PC-9 (cell line): ENCODE results near the gene ABCD4. TPM values are rescaled to one million over a fixed set of nuclear protein-coding genes. Genes with fewer than 3 reads are reported as not detected.
A peak's percentile ranks its signal among the peaks of the same experiment; 100 is the strongest.
"Not testable (repeated sequence)": the region's sequence is repeated elsewhere in the genome, so short reads cannot be mapped to it uniquely, and the experiment has no call there.

Source experiments
- BruUV-seq: library from RNA; stranded (reverse); fragments of 400-500 nt; replicated peaks from 2 replicates; lab custom pipeline; 2021; lab: Mats Ljungman, UMichigan
- CTCF ChIA-PET: fragments of 300-600 bp; sonication (Branson Sonifier 250); formaldehyde crosslinking; loops from one replicate; lab custom pipeline; 2022; ENCODE audit warnings: antibody characterized with exemption; lab: Charles Lee
- POLR2A ChIA-PET: fragments of 300-600 bp; sonication (Branson Sonifier 250); formaldehyde crosslinking; loops from one replicate; lab custom pipeline; 2022; ENCODE audit warnings: antibody characterized with exemption; ENCODE audit not compliant: unreplicated experiment; lab: Charles Lee
- DNase-seq, 2 experiments: peaks; one replicate each; pipeline versions ENCODE4 v3.0.0 to v3.0.0-alpha.2; 2015 to 2022; ENCODE audit warnings: mixed read lengths in 1 of 2
- H2AFZ ChIP-seq: fragments of 200-600 bp; sonication (generic); 2 replicates; pipeline ENCODE4 v1.8.1; 2017; ENCODE audit warnings: antibody characterized with exemption
- H3F3A ChIP-seq: fragments of 200-600 bp; sonication (generic); 2 replicates; pipeline ENCODE4 v1.8.1; 2017; ENCODE audit warnings: antibody characterized with exemption, mild to moderate bottlenecking, low read depth; ENCODE audit not compliant: insufficient read depth
- H3K27ac ChIP-seq: fragments of 200-600 bp; sonication (generic); 2 replicates; pipeline ENCODE4 v1.6.1; 2016; ENCODE audit warnings: mixed run types
- H3K27me3 ChIP-seq: fragments of 200-600 bp; sonication (generic); 2 replicates; pipeline ENCODE4 v1.6.1; 2016; ENCODE audit warnings: low read depth, mixed run types; ENCODE audit not compliant: insufficient read depth
- H3K36me3 ChIP-seq: fragments of 200-600 bp; sonication (generic); 2 replicates; pipeline ENCODE4 v1.6.1; 2016; ENCODE audit warnings: low read depth, mixed run types
- H3K4me1 ChIP-seq: fragments of 200-600 bp; sonication (generic); replicated peaks from 2 replicates; pipeline ENCODE4 v1.6.1; 2016; ENCODE audit warnings: mixed run types; ENCODE audit not compliant: insufficient read depth
- H3K4me2 ChIP-seq: fragments of 200-600 bp; sonication (generic); 2 replicates; pipeline ENCODE4 v1.6.1; 2017; ENCODE audit warnings: mixed run types
- H3K4me3 ChIP-seq: fragments of 200-600 bp; sonication (generic); 2 replicates; pipeline ENCODE4 v1.6.1; 2016; ENCODE audit warnings: mixed run types
- H3K79me2 ChIP-seq: fragments of 200-600 bp; sonication (generic); 2 replicates; pipeline ENCODE4 v1.6.1; 2017; ENCODE audit warnings: low read depth, mixed run types
- H3K9me2 ChIP-seq: fragments of 200-600 bp; sonication (generic); 2 replicates; pipeline ENCODE4 v1.8.1; 2017; ENCODE audit warnings: mild to moderate bottlenecking; ENCODE audit not compliant: insufficient read depth
- H3K9me3 ChIP-seq: fragments of 200-600 bp; sonication (generic); 2 replicates; pipeline ENCODE4 v1.8.1; 2016; ENCODE audit warnings: low read depth; ENCODE audit not compliant: insufficient read depth
- H4K20me1 ChIP-seq: fragments of 200-600 bp; sonication (generic); 2 replicates; pipeline ENCODE4 v1.8.1; 2017; ENCODE audit not compliant: insufficient read depth
- EZH2 ChIP-seq: fragments of 200-600 bp; sonication (generic); IDR thresholded peaks from 2 replicates; pipeline ENCODE4 v1.8.0; 2017; ENCODE audit warnings: antibody characterized with exemption, low read depth
- intact Hi-C: fragments of 100-400 bp; cut with micrococcal nuclease; formaldehyde crosslinking; loops from one replicate; pipeline ENCODE4 v1.10.0; 2022; ENCODE audit not compliant: unreplicated experiment
- total RNA-seq: library from RNA; stranded (reverse); gene quantifications from 2 replicates; pipeline ENCODE4 v1.2.3, GENCODE V29; 2021
- TF ChIP-seq, protein P1 (sequence below): fragments of 200-600 bp; sonication (generic); conservative IDR thresholded peaks from 2 replicates; pipeline ENCODE4 v1.6.1; 2017; ENCODE audit warnings: mixed run types, antibody characterized with exemption, mild to moderate bottlenecking, moderate library complexity

Gene ABCD4
- total RNA-seq, 1 experiment from 2014 or later, result 150 TPM

DNA sequence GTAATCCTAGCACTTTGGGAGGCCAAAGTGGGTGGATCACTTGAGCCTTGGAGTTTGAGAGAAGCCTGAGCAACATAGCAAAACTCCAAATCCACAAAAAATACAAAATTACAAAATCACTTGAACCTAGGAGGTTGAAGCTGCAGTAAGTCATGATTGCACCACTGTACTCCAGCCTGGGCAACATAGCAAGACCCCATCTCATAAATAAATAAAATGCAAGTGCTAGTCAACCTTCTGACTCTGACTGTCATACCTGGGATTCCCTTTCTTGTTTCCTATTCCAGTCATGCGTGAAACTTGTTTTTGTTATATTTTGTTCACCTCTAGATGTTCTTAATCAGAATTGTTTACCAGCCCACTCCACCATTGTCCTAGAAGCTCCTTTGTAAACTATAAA is 31.4 kb downstream of the ABCD4 start:
- Histone ChIP-seq H3K4me2 (no peak overlapping the region), H3K27ac (no peak overlapping the region), H3K36me3 (no peaks in the 10 kb centered on the region), H2AFZ (no peak overlapping the region), H3K4me1 (peaks cover 29% of the 10 kb centered on the region), H3F3A (peaks cover 35% of the 10 kb centered on the region; the same call in 1 of the 2 replicates), H4K20me1 (no peaks in the 10 kb centered on the region), H3K79me2 (no peaks in the 10 kb centered on the region), H3K9me2 (no peaks in the 10 kb centered on the region), H3K4me3 (no peak overlapping the region), H3K9me3 (no peaks in the 10 kb centered on the region), H3K27me3 (no peaks in the 10 kb centered on the region)
- TF ChIP-seq EZH2, result no peak
- TF ChIP-seq, protein P1, sequence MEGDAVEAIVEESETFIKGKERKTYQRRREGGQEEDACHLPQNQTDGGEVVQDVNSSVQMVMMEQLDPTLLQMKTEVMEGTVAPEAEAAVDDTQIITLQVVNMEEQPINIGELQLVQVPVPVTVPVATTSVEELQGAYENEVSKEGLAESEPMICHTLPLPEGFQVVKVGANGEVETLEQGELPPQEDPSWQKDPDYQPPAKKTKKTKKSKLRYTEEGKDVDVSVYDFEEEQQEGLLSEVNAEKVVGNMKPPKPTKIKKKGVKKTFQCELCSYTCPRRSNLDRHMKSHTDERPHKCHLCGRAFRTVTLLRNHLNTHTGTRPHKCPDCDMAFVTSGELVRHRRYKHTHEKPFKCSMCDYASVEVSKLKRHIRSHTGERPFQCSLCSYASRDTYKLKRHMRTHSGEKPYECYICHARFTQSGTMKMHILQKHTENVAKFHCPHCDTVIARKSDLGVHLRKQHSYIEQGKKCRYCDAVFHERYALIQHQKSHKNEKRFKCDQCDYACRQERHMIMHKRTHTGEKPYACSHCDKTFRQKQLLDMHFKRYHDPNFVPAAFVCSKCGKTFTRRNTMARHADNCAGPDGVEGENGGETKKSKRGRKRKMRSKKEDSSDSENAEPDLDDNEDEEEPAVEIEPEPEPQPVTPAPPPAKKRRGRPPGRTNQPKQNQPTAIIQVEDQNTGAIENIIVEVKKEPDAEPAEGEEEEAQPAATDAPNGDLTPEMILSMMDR, result no peak
- intact Hi-C loops, result no loop called here
- ChIA-PET POLR2A (no interaction called here), CTCF (interaction anchor here (1.1 kb wide), 1 partner anchor 19 kb away, joined by 5 read pairs; no protein-coding TSS in a partner anchor)
- no TSS peak for BruUV-seq
- DNase-seq, result no peak

DNA sequence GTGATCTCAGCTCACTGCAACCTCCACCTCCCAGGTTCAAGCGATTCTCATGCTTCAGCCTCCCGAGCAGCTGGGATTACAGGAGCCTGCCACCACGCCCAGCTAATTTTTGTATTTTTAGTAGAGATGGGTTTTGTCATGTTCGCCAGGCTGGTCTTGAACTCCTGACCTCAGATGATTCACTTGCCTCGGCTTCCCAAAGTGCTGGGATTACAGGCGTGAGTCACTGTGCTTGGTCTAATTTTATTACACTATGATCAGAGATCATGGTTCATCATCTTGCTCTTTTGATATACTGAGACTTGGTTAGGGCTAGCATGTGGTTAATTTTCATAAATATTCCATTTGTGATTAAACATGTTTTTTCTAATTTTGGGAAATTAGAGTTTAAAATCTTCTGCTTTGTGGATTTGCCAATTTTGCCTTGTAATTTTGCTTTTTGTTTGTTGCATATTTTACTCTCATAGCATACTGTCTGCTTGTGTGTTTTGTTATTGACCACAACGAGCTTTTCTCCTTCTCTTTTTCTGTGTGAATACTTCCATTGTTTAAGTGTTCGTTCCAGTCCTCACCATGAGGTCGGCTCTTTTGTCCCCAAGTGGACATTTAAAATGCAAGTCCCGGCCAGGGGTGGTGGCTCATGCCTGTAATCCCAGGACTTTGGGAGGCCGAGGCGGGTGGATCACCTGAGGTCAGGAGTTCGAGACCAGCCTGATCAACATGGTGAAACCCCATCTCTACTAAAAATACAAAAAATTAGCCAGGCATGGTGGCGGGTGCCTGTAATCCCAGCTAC is 32.2 kb downstream of the ABCD4 start:
- peak; percentile 49 to 80 for DNase-seq
- H4K20me1 ChIP-seq, intact Hi-C loops, H3K79me2 ChIP-seq, H3K9me3 ChIP-seq, H3K36me3 ChIP-seq, H2AFZ ChIP-seq, H3K9me2 ChIP-seq, H3K27me3 ChIP-seq, H3K4me3 ChIP-seq, POLR2A ChIA-PET, BruUV-seq: not testable (repeated sequence)
- Histone ChIP-seq H3F3A (peaks cover 30% of the 10 kb centered on the region; the same call in 1 of the 2 replicates), H3K4me1 (peaks cover 22% of the 10 kb centered on the region), H3K4me2 (peak overlapping the region; percentile 12; the same call in 1 of the 2 replicates), H3K27ac (0 out of 2 replicates have a peak overlapping the region, but pooled peaks have one; percentile 1)
- CTCF ChIA-PET, result interaction anchor here (0.6 to 1.1 kb wide), 4 partner anchors 12 to 668 kb away, joined by 3 to 5 read pairs (median 4); no protein-coding TSS in a partner anchor

DNA sequence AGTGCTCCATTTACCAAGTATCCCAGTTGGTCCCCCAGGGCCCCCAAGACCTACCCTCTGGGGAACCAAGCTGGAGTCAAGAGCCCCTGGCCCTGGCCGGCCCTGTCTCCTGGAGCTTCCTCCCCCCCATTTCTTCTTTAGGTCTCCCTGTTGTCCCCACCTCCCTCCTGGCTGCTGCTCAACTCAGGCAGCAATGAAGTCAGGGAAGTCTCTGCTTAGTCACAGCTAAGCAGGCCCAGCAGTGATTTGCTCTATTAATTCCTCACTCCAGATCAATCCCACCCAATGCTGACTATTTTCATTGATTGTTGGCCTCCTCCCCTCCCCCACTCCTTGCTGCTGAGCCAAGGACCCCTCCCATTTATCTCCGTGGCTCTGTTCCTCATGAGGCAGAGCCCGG is 35.1 kb downstream of the ABCD4 start:
- no peak overlapping the region for H2AFZ ChIP-seq
- H3K9me3 ChIP-seq, result no peaks in the 10 kb centered on the region
- POLR2A ChIA-PET, result no interaction called here
- no peak for DNase-seq
- H3K4me3 ChIP-seq, result no peak overlapping the region
- no peaks in the 10 kb centered on the region for H4K20me1 ChIP-seq
- CTCF ChIA-PET, result interaction anchor here (0.6 kb wide), 1 partner anchor 10 kb away, joined by 4 read pairs; no protein-coding TSS in a partner anchor
- TF ChIP-seq EZH2, result no peak
- TF ChIP-seq, protein P1, result no peak
- no peak overlapping the region for H3K4me2 ChIP-seq
- H3K9me2 ChIP-seq, result no peaks in the 10 kb centered on the region
- BruUV-seq, result no TSS peak
- peaks cover 18% of the 10 kb centered on the region; the same call in 1 of the 2 replicates for H3F3A ChIP-seq
- no peaks in the 10 kb centered on the region for H3K79me2 ChIP-seq
- peaks cover 12% of the 10 kb centered on the region for H3K4me1 ChIP-seq
- no peak overlapping the region for H3K27ac ChIP-seq
- no peaks in the 10 kb centered on the region for H3K36me3 ChIP-seq
- H3K27me3 ChIP-seq, result no peaks in the 10 kb centered on the region
- intact Hi-C loops, result no loop called here
